Neural cell (in vitro differentiated cells): Measurements from ENCODE around the gene UHRF1.

ENCODE experiments used
- CTCF ChIP-seq: fragments of 450-650 bp; IDR thresholded peaks from 2 replicates; pipeline ENCODE4 v1.5.1; 2014; ENCODE audit warnings: antibody characterized with exemption, mild to moderate bottlenecking, moderate library complexity; ENCODE audit not compliant: poor library complexity, severe bottlenecking
- EZH2 ChIP-seq: fragments of 200-600, 300-800 bp; shearing (Covaris generic), sonication (generic); IDR thresholded peaks from 2 replicates; pipeline ENCODE4 v1.6.1; 2014; ENCODE audit warnings: antibody characterized with exemption, low read length, borderline replicate concordance, mild to moderate bottlenecking; ENCODE audit not compliant: insufficient read depth, poor library complexity, severe bottlenecking

DNA sequence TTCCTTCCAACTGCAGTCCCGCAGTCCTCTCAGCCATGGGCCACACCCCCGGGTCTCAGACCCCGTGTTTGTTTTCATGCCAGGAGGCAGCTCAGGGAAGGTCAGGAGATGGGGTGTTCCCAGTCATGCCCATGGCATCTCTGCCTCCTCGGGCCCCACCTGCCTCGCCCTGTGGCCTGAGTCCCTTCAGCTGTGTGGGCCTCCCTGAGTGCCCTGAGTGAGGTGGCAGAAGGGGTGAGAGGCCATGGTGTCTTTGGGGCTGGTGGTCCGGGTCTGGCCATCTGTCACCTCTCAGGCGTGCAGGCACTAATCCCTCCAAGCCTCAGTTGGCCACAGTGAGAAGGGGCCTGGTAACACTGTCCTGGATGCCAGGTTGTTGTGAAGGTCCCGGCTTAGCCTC is 48.7 kb downstream of the UHRF1 start:
- TF ChIP-seq CTCF (no peak), EZH2 (no peak)
